ENCODE data around the gene GOLPH3.
"Not testable (repeated sequence)": the region's sequence is repeated elsewhere in the genome, so short reads cannot be mapped to it uniquely, and the experiment has no call there.

Gene GOLPH3

DNA sequence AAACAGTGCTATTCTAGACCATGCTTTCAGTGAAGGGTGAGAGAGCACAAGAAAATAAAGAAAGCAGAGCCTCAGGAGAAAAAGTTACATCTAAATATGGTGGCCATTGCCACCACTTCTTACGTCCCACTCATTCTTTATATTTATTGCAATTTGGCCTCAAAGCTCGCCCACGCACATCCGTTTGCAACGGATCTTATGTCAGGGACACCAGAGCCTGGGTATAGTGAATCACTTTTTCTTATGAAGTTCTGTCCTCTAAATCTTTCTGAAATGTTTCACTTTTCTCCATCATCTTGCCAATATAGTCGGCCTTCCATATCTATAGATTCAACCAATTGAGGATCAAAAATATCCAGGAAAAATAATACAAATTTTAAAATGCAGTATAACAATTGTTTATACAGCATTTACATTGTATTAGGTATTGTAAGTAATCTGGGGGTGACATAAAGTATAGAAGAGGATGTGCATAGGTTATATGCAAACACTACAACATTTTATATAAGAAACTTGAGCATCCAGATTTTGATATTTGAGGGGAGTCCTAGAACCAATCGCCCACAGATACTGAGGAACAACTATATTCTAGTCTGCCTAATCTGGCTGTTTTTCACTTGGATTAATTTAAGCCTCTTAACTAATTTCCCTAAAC, 35.2 kb downstream of the GOLPH3 start:
- Histone ChIP-seq H3K27me3 (ENCODE audit: low read depth) (no peaks in the 10 kb centered on the region), H3K36me3 (replicated peaks) (peaks cover 43% of the 10 kb centered on the region), H3K9me3 (no peaks in the 10 kb centered on the region), H3K4me1 (peaks cover 7% of the 10 kb centered on the region), H3K4me3 (no peak overlapping the region)
- no peak for DNase-seq (ENCODE audit: low spot score in 2 of 2)
- in situ Hi-C loops (cut with MboI; ENCODE audit: low sequenced_read_pairs) = no loop called here

GRCh38 chr5:32136342-32136741, 37.8 kb downstream of the GOLPH3 start:
- in situ Hi-C loops (cut with MboI; ENCODE audit: low sequenced_read_pairs) = no loop called here
- no peak for DNase-seq (ENCODE audit: low spot score in 2 of 2)
- Histone ChIP-seq H3K36me3 (replicated peaks) (peaks cover 43% of the 10 kb centered on the region), H3K4me1 (peaks cover 2% of the 10 kb centered on the region; the same call in 1 of the 2 replicates), H3K27me3 (ENCODE audit: low read depth) (no peaks in the 10 kb centered on the region), H3K4me3 (no peak overlapping the region), H3K9me3 (no peaks in the 10 kb centered on the region)

DNA sequence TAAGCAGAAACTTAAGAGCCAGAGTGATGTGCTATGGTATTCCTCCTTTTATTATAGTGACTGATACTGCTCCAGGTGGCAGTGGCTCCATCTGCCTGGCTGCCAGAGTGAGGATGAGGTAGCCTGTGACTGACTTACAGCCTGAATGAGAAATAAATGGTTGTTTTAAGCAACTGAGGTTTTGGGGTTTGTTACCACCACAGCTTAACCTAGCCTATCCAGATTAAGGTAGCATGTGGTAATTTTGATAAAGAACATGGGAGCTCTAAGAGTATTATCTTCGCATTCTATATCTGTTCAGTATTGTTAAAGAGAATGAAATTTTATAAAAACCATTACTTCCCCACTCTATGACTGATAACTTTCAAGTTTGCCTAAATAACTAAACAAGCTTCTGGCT, 39.0 kb downstream of the GOLPH3 start:
- Histone ChIP-seq H3K9me3 (no peaks in the 10 kb centered on the region), H3K4me3 (no peak overlapping the region), H3K4me1 (peaks cover 2% of the 10 kb centered on the region; the same call in 1 of the 2 replicates), H3K36me3 (replicated peaks) (peaks cover 53% of the 10 kb centered on the region), H3K27me3 (ENCODE audit: low read depth) (no peaks in the 10 kb centered on the region)
- in situ Hi-C loops (cut with MboI; ENCODE audit: low sequenced_read_pairs) = no loop called here
- DNase-seq (ENCODE audit: low spot score in 2 of 2) = no peak

DNA sequence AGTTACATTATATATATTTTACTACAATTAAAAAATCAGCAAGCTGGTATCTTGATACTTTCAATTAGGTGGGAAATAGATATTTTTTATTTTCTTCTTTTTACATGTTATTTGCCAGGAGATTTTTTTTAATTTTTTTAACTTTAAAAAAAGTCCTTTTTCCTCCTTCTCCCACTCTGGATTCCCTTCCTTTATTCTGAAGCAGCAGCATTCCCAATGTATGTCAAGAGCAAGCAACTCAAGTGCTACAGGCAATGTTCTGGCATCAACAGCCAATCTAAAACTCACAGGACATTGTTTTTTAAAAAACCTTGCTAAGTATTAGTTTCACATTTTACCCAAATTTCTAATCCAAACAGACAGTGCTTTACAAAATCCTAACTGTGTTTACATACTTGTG, 41.4 kb downstream of the GOLPH3 start:
- H3K4me1 ChIP-seq = no peaks in the 10 kb centered on the region
- DNase-seq (ENCODE audit: low spot score in 2 of 2) = no peak
- H3K4me3 ChIP-seq = no peak overlapping the region
- peaks cover 34% of the 10 kb centered on the region for H3K36me3 ChIP-seq (replicated peaks)
- no peaks in the 10 kb centered on the region for H3K27me3 ChIP-seq (ENCODE audit: low read depth)
- H3K9me3 ChIP-seq = no peaks in the 10 kb centered on the region
- in situ Hi-C loops (cut with MboI; ENCODE audit: low sequenced_read_pairs) = no loop called here

DNA sequence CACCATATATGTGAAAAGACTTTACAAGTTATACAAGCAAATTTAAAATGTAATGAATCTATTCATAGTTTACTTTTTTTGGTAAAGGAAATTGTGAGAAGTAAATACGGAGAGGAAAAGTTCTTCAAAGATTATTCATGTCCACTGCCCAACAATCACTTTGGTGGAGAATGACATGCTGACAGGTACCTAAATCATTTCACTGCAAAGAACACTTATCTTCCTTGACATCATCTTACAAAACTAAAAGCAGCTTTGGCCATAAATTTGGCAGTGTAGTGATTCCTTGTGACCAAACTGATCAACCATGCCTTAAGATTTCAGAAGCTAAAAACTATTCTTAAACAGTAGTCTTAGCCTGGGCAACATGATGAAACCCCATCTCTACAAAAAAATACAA, 42.5 kb downstream of the GOLPH3 start:
- Histone ChIP-seq H3K36me3 (replicated peaks) (peaks cover 34% of the 10 kb centered on the region), H3K4me1 (no peaks in the 10 kb centered on the region), H3K9me3 (no peaks in the 10 kb centered on the region), H3K4me3 (no peak overlapping the region), H3K27me3 (ENCODE audit: low read depth) (no peaks in the 10 kb centered on the region)
- in situ Hi-C loops (cut with MboI; ENCODE audit: low sequenced_read_pairs) = no loop called here
- no peak for DNase-seq (ENCODE audit: low spot score in 2 of 2)

DNA sequence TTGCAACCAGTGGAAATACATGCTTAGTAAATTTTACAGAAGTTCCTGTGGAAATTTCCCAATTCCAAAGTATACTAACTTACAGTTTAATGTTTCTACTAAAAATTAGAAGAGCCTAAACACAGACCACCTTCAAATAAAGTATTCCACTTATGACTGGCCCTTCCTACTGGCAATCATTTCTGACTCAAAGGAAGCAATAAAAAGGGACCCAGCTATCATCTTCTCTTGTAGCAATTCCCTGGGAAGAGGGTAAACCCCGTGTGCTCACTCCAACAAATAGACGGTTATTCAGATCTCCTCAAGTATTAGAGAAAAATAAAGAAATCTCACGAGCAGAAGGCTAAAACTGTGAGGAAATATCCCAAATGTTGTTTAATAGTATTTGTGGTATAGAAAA, 43.3 kb downstream of the GOLPH3 start:
- Histone ChIP-seq H3K4me3 (no peak overlapping the region), H3K9me3 (no peaks in the 10 kb centered on the region), H3K4me1 (no peaks in the 10 kb centered on the region), H3K36me3 (replicated peaks) (peaks cover 41% of the 10 kb centered on the region), H3K27me3 (ENCODE audit: low read depth) (no peaks in the 10 kb centered on the region)
- in situ Hi-C loops (cut with MboI; ENCODE audit: low sequenced_read_pairs) = no loop called here
- no peak for DNase-seq (ENCODE audit: low spot score in 2 of 2)

DNA sequence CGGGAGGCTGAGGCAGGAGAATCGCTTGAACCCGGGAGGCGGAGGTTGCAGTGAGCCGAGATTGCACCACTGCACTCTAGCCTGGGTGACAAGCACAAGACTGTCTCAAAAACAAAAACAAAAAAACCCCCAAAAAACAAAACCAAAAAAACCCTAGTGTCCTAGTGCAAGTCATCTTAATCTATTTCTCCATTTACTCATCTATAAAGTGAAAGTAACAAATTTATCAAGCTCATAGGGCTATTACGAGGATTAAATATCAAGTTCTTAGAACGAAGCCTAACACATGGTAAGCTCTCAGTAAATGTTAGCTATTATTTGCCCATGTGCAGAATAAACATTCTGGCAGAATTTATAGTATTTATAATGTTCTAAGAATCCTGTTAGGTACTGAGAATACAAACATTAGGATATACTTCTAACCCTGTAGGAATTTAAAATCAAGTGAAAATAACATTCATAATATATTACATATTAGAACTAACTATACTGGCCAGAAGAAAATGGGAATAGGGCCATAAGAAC, 45.0 kb downstream of the GOLPH3 start:
- Histone ChIP-seq H3K36me3 (replicated peaks) (peaks cover 44% of the 10 kb centered on the region), H3K27me3 (ENCODE audit: low read depth) (no peaks in the 10 kb centered on the region), H3K9me3 (no peaks in the 10 kb centered on the region), H3K4me1 (no peaks in the 10 kb centered on the region), H3K4me3 (no peak overlapping the region)
- DNase-seq (ENCODE audit: low spot score in 2 of 2) = no peak
- in situ Hi-C loops (cut with MboI; ENCODE audit: low sequenced_read_pairs) = no loop called here

DNA sequence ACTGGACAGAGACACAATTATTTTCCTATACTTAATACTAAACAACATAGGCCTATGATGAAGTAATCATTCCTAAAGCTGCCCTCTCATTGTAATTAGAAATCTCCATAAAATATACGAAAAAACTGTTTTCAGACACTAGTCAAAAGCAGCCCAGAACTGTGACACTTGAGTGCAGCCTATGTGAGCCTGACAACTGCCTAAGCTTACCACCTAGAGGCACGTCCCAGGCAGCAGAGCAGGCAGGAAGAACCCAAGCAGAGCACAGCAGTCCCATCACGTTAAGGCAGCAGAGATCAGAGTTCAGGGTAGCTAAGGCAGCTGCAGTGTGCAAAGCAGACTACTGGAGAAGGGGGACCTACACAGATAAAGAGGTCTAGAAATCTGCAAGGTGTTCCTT, 46.4 kb downstream of the GOLPH3 start:
- Histone ChIP-seq H3K9me3 (no peaks in the 10 kb centered on the region), H3K27me3 (ENCODE audit: low read depth) (no peaks in the 10 kb centered on the region), H3K4me1 (no peaks in the 10 kb centered on the region), H3K4me3 (no peak overlapping the region), H3K36me3 (replicated peaks) (peaks cover 42% of the 10 kb centered on the region)
- in situ Hi-C loops (cut with MboI; ENCODE audit: low sequenced_read_pairs) = no loop called here
- no peak for DNase-seq (ENCODE audit: low spot score in 2 of 2)

DNA sequence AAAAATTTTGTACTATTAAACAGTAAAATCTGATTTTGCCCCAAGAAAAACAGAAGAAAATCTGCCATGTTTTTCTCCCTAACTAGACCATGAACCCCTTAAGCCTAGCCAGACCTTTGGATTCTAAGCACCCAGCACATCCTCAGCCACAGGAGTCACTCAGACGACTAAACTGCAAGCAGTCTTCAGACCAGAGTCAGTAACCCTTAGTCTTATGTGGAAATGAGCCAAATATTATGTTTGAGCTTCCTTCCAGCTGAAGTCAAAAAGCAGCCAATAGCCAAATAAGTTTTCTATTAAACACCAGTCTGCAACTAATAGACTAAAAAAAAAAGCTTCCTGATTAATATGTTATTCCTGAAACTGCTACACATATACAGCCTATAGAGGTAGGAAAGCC, 47.4 kb downstream of the GOLPH3 start:
- Histone ChIP-seq H3K4me1 (no peaks in the 10 kb centered on the region), H3K4me3 (no peak overlapping the region), H3K27me3 (ENCODE audit: low read depth) (no peaks in the 10 kb centered on the region), H3K36me3 (replicated peaks) (peaks cover 44% of the 10 kb centered on the region), H3K9me3 (no peaks in the 10 kb centered on the region)
- DNase-seq (ENCODE audit: low spot score in 2 of 2) = no peak
- in situ Hi-C loops (cut with MboI; ENCODE audit: low sequenced_read_pairs) = no loop called here

DNA sequence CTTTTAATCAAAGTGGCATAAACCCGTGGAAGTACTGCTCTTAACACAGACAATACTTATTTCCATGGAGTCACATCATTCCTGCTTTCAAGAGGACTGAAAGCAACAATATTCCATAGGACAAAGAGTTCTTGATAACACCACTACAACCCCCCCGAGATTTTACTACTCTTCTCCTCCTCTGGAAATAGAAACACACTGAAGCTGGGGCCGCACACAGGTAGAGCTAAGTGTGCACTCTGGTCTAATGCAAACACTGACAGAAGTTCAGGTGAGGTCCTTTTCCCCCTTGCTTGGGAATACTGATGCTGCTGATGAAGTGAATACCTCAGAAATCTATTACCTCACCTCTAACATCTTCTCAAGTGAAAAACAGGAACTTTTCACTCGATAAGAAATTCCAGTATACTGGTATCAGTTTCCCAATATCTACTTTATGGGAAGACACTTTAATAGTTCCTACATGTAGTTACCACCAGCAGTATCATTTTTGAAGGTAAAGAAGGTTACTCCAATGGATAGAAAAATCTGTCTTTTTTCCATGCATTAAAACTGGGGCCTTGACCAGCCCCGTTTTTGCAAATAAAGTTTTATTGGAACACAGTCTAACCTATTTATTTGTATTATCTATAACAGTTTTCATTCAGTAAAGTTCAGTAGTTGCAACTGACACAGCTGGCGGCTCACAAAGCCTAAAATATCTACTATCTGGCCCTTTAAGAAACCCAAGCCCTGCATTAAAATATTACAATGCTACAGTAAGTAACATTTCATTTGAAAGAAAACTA, 50.0 kb downstream of the GOLPH3 start:
- Histone ChIP-seq H3K4me3 (no peak overlapping the region), H3K4me1 (no peaks in the 10 kb centered on the region), H3K36me3 (replicated peaks) (peaks cover 44% of the 10 kb centered on the region), H3K27me3 (ENCODE audit: low read depth) (no peaks in the 10 kb centered on the region), H3K9me3 (no peaks in the 10 kb centered on the region)
- in situ Hi-C loops (cut with MboI; ENCODE audit: low sequenced_read_pairs) = no loop called here
- DNase-seq (ENCODE audit: low spot score in 2 of 2) = no peak

GRCh38 chr5:32123058-32123805, 50.9 kb downstream of the GOLPH3 start:
- H3K36me3 ChIP-seq (replicated peaks) = peaks cover 44% of the 10 kb centered on the region
- in situ Hi-C loops (cut with MboI; ENCODE audit: low sequenced_read_pairs) = no loop called here
- DNase-seq (ENCODE audit: low spot score in 2 of 2) = no peak

GRCh38 chr5:32118922-32119321, 55.2 kb downstream of the GOLPH3 start:
- H3K9me3 ChIP-seq; H3K4me3 ChIP-seq; DNase-seq (ENCODE audit: low spot score in 2 of 2); H3K27me3 ChIP-seq (ENCODE audit: low read depth); in situ Hi-C loops (cut with MboI; ENCODE audit: low sequenced_read_pairs): not testable (repeated sequence)
- H3K36me3 ChIP-seq (replicated peaks) = peaks cover 17% of the 10 kb centered on the region
- H3K4me1 ChIP-seq = peaks cover 13% of the 10 kb centered on the region

More at GRCh38 chr5:32123058-32123805, 50.9 kb downstream of the GOLPH3 start:
- Histone ChIP-seq H3K27me3 (ENCODE audit: low read depth) (no peaks in the 10 kb centered on the region), H3K9me3 (no peaks in the 10 kb centered on the region), H3K4me1 (no peaks in the 10 kb centered on the region), H3K4me3 (no peak overlapping the region)

DNA sequence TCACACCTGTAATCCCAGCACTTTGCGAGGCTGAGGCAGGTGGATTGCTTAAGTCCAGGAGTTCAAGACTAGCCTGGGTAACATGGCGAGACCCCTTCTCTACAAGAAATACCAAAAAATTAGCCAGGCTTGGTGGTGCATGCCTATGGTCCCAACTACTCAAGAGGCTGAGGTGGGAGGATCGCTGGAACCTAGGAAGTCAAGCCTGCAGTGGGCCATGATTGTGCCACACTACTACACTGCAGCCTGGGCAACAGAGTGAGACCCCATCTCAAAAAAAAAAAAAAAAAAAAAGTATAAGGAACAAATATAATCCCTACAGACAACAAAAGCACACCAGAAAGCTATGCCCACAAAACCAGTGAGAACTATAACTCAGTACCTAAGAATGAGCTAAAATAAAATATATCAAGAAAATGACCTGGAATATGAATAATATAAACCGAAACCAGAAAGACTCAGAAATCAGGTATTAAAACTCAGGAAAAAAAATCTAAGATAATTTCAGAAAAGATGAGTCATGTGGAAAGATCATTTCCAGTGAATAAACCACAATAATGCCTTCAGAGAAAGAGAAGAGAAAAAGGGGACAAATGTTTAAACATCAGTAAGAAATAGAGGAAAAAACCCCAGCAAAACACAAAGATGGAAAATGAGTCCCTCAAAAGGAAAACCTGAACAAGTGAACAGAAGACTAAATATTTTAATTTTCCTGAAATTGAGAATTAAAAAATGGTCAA, 57.4 kb downstream of the GOLPH3 start:
- H3K27me3 ChIP-seq (ENCODE audit: low read depth) = no peaks in the 10 kb centered on the region
- H3K4me1 ChIP-seq = peaks cover 13% of the 10 kb centered on the region
- in situ Hi-C loops (cut with MboI; ENCODE audit: low sequenced_read_pairs) = no loop called here
- DNase-seq (ENCODE audit: low spot score in 2 of 2) = no peak
- H3K4me3 ChIP-seq = no peak overlapping the region
- H3K9me3 ChIP-seq = no peaks in the 10 kb centered on the region
- H3K36me3 ChIP-seq (replicated peaks) = peaks cover 28% of the 10 kb centered on the region

Data from HAP-1 (cell line).